K562 (cell line): ENCODE measurements around the gene GPN1. TPM values are rescaled to one million over a fixed set of nuclear protein-coding genes. Genes with fewer than 3 reads are reported as not detected.
A peak's percentile ranks its signal among the peaks of the same experiment; 100 is the strongest.

Experiments used
- ATAC-seq: fragments of 200-7000 bp; cut with Tn5 transposase; 3 replicates; pipeline ENCODE4 v1.9.1; 2020; ENCODE audit warnings: moderate library complexity
- BruUV-seq: library from RNA; stranded (reverse); fragments of 400-500 nt; replicated peaks from 2 replicates; lab custom pipeline; 2021; lab: Mats Ljungman, UMichigan
- CTCF ChIA-PET: fragments of 300-600 bp; formaldehyde crosslinking; extraction: SDS; loops from one replicate; lab custom pipeline; 2021; ENCODE audit warnings: low intra/inter-chr PET ratio; lab: Yijun Ruan, JAX
- POLR2A ChIA-PET: fragments of 300-600, 350-650 bp; sonication (Branson Sonifier 250); formaldehyde crosslinking; extraction: SDS; loops from one replicate; lab custom pipeline; 2021; ENCODE audit warnings: antibody characterized with exemption, inconsistent platforms; lab: Yijun Ruan, JAX
- DNase-seq, 4 experiments: peaks; one replicate each; pipeline versions ENCODE4 v3.0.0 to v3.0.0-alpha.2; 2011 to 2018; ENCODE audit warnings: low spot score in 3 of 4, mixed read lengths in 3 of 4; ENCODE audit errors: extremely low read depth in 1 of 4
- FAIRE-seq: peaks from 2 replicates; lab custom pipeline; 2011; peaks lifted over from hg19 to GRCh38; lab: Jason Lieb, UNC
- H2AFZ ChIP-seq: 2 replicates; pipeline ENCODE4 v1.6.0; 2011; ENCODE audit warnings: low read depth, low read length, control low read depth, inconsistent platforms
- H3K27ac ChIP-seq: fragments of 200-600 bp; 3 replicates; pipeline ENCODE4 v1.8.0; 2011; ENCODE audit warnings: low read depth, mild to moderate bottlenecking, control low read depth, inconsistent platforms, low read length, moderate library complexity, mixed read lengths; ENCODE audit errors: extremely low read depth
- H3K27me3 ChIP-seq, 2 experiments: fragments of 300-600 bp in 1 of 2; 2 replicates in 1 of 2; 3 replicates in 1 of 2; pipeline versions ENCODE4 v1.6.0 to v1.8.0; 2011; ENCODE audit warnings: inconsistent platforms in 2 of 2, low read length in 2 of 2, mild to moderate bottlenecking in 1 of 2, mixed read lengths in 1 of 2, moderate library complexity in 1 of 2; ENCODE audit not compliant: control insufficient read depth in 2 of 2, insufficient read depth in 2 of 2
- H3K36me3 ChIP-seq: fragments of 300-600 bp; 3 replicates; pipeline ENCODE4 v1.8.0; 2011; ENCODE audit warnings: mild to moderate bottlenecking, low read length, inconsistent platforms; ENCODE audit not compliant: control insufficient read depth, insufficient read depth
- H3K4me1 ChIP-seq, 2 experiments: fragments of 200-600 bp in 1 of 2; replicated peaks in 1 of 2; 2 replicates in 1 of 2; 3 replicates in 1 of 2; pipeline versions ENCODE4 v1.5.1 to v1.8.0; 2011; ENCODE audit warnings: inconsistent platforms in 2 of 2, low read length in 2 of 2, mild to moderate bottlenecking in 1 of 2, mixed read lengths in 1 of 2, moderate library complexity in 1 of 2; ENCODE audit not compliant: control insufficient read depth in 2 of 2, insufficient read depth in 2 of 2
- H3K4me2 ChIP-seq: 2 replicates; pipeline ENCODE4 v1.6.1; 2011; ENCODE audit warnings: low read length, control low read depth, inconsistent platforms, mixed read lengths; ENCODE audit not compliant: insufficient read depth
- H3K4me3 ChIP-seq: fragments of 200-600 bp; sonication (generic), shearing (Covaris generic); 2 replicates; pipeline ENCODE4 v1.5.1; 2016; ENCODE audit warnings: control low read depth, inconsistent platforms
- H3K79me2 ChIP-seq: fragments of 200-600 bp; 3 replicates; pipeline ENCODE4 v1.8.0; 2011; ENCODE audit warnings: low read length, inconsistent platforms; ENCODE audit not compliant: control insufficient read depth, insufficient read depth
- H3K9ac ChIP-seq, 2 experiments: 2 replicates each; pipeline versions ENCODE4 v1.6.0 to v1.6.1; 2011; ENCODE audit warnings: low read depth in 2 of 2, low read length in 2 of 2, control low read depth in 1 of 2, inconsistent platforms in 1 of 2, mild to moderate bottlenecking in 1 of 2, mixed read lengths in 1 of 2; ENCODE audit not compliant: insufficient read depth in 1 of 2
- H3K9me1 ChIP-seq: one replicate; pipeline ENCODE4 v1.6.0; 2011; ENCODE audit warnings: inconsistent platforms, mild to moderate bottlenecking, low read length, moderate library complexity; ENCODE audit not compliant: control insufficient read depth, insufficient read depth
- H3K9me3 ChIP-seq: replicated peaks from 2 replicates; pipeline ENCODE4 v1.5.1; 2011; ENCODE audit warnings: low read depth, low read length, inconsistent platforms; ENCODE audit not compliant: control insufficient read depth, insufficient read depth
- H4K20me1 ChIP-seq: replicated peaks from 2 replicates; pipeline ENCODE4 v1.6.1; 2011; ENCODE audit warnings: low read length, inconsistent platforms, mixed read lengths; ENCODE audit not compliant: control insufficient read depth, insufficient read depth
- BHLHE40 ChIP-seq: IDR thresholded peaks from 2 replicates; pipeline ENCODE4 v1.6.1; 2011; ENCODE audit warnings: low read length, improper control_type of control experiment
- CBFA2T2 ChIP-seq: fragments of 450-650 bp; conservative IDR thresholded peaks from 2 replicates; pipeline ENCODE4 v1.6.1; 2017; ENCODE audit warnings: mild to moderate bottlenecking
- CBFA2T3 ChIP-seq: fragments of 450-650 bp; IDR thresholded peaks from 2 replicates; pipeline ENCODE4 v1.6.1; 2017
- CHD4 ChIP-seq: fragments of 200-600 bp; sonication (generic); IDR thresholded peaks from 3 replicates; pipeline ENCODE4 v1.6.1; 2012; ENCODE audit warnings: low read depth, mild to moderate bottlenecking, mixed read lengths, low read length, inconsistent platforms; ENCODE audit not compliant: insufficient read depth, insufficient replicate concordance, poor library complexity, severe bottlenecking
- CXXC5 ChIP-seq: fragments of 250-450 bp; sonication (Bioruptor Pico); IDR thresholded peaks from 2 replicates; pipeline ENCODE4 v1.8.0; 2022; ENCODE audit warnings: inconsistent platforms, mild to moderate bottlenecking, moderate library complexity
- EWSR1 ChIP-seq: fragments of 450-650 bp; IDR thresholded peaks from 2 replicates; pipeline ENCODE4 v1.6.1; 2018; ENCODE audit warnings: borderline replicate concordance, mild to moderate bottlenecking, low read depth, moderate library complexity; ENCODE audit not compliant: partially characterized antibody
- FOXJ3 ChIP-seq: sonication (generic); formaldehyde crosslinking; IDR thresholded peaks from 2 replicates; pipeline ENCODE4 v1.4.0; 2020; ENCODE audit warnings: mild to moderate bottlenecking, missing genetic modification reagents
- FOXM1 ChIP-seq, 2 experiments: fragments of 450-650 bp in 1 of 2; sonication (generic) in 1 of 2; formaldehyde crosslinking in 1 of 2; IDR thresholded peaks; 2 replicates each; pipeline versions ENCODE4 v1.6.1 to v1.9.0; 2017 to 2022; ENCODE audit warnings: low read depth in 2 of 2, mild to moderate bottlenecking in 2 of 2, missing genetic modification reagents in 1 of 2, moderate library complexity in 1 of 2
- GTF3C2 ChIP-seq: IDR thresholded peaks from 3 replicates; pipeline ENCODE4 v1.6.1; 2011; ENCODE audit warnings: borderline replicate concordance, mild to moderate bottlenecking, moderate library complexity; ENCODE audit not compliant: insufficient read length; ENCODE audit errors: extremely low read depth
- KAT7 ChIP-seq: sonication (generic); formaldehyde crosslinking; IDR thresholded peaks from 2 replicates; pipeline ENCODE4 v1.8.0; 2022; ENCODE audit warnings: missing genetic modification reagents, mild to moderate bottlenecking, borderline replicate concordance
- MYNN ChIP-seq, 2 experiments: sonication (generic); formaldehyde crosslinking in 1 of 2; IDR thresholded peaks; 2 replicates each; pipeline versions ENCODE4 v1.5.0 to v1.6.1; 2016 to 2020; ENCODE audit warnings: antibody characterized with exemption in 1 of 2, missing genetic modification reagents in 1 of 2
- POLR3A ChIP-seq: IDR thresholded peaks from 2 replicates; pipeline ENCODE4 v1.6.1; 2011; ENCODE audit warnings: borderline replicate concordance, mild to moderate bottlenecking, moderate library complexity; ENCODE audit not compliant: insufficient read length, insufficient read depth; ENCODE audit errors: extremely low read depth
- RFX1 ChIP-seq: fragments of 450-650 bp; IDR thresholded peaks from 2 replicates; pipeline ENCODE4 v1.6.1; 2016; ENCODE audit warnings: mild to moderate bottlenecking, moderate library complexity
- SAFB2 ChIP-seq: fragments of 200-400 bp; formaldehyde crosslinking; IDR thresholded peaks from 2 replicates; pipeline ENCODE4 v1.6.1; 2018; ENCODE audit warnings: borderline replicate concordance, low read length, low read depth, moderate library complexity; ENCODE audit not compliant: severe bottlenecking
- STAG1 ChIP-seq: sonication (generic); formaldehyde crosslinking; IDR thresholded peaks from 2 replicates; pipeline ENCODE4 v1.5.0; 2020; ENCODE audit warnings: missing genetic modification reagents, borderline replicate concordance
- ZNF146 ChIP-seq: IDR thresholded peaks from one replicate; pipeline ENCODE4 v1.6.1; 2018; ENCODE audit warnings: missing compliant biosample characterization; ENCODE audit not compliant: unreplicated experiment
- ZNF280A ChIP-seq: fragments of 450-650 bp; IDR thresholded peaks from 2 replicates; pipeline ENCODE4 v1.6.1; 2018; ENCODE audit warnings: mild to moderate bottlenecking, low read depth; ENCODE audit not compliant: partially characterized antibody
- WGBS: fragments of 100-300 bp; shearing (Covaris generic); methylation state at CpG from one replicate; pipeline ENCODE4 v1.1.6; 2016; ENCODE audit warnings: low coverage, mixed read lengths; ENCODE audit not compliant: insufficient coverage; ENCODE audit errors: missing lambda C conversion rate; 5-methylcytosine and 5-hydroxymethylcytosine counted together
- in situ Hi-C: fragments of 300-500 bp; cut with MboI; formaldehyde crosslinking; loops from 4 replicates; pipeline ENCODE4 v1.15.0; 2018; ENCODE audit warnings: inconsistent platforms, mixed read lengths
- intact Hi-C: fragments of 100-400 bp; cut with micrococcal nuclease; formaldehyde crosslinking; loops from 2 replicates; pipeline ENCODE4 v1.14.2; 2022
- polyA plus RNA-seq, 8 experiments: library from polyadenylated mRNA; depleted of rRNA in 4 of 8; stranded (reverse) in 5 of 8; unstranded in 3 of 8; fragments of >200 nt; fragmentation: Nextera tagmentation in 2 of 8; fragmentation: Illumina TruSeq in 1 of 8; extraction: Ambion mirVana in 2 of 8; extraction: Trizol in 1 of 8; gene quantifications; 2 replicates each; pipeline versions ENCODE4 v1.2.1 to v1.2.3, GENCODE V29; 2011 to 2014; ENCODE audit warnings: inconsistent platforms in 1 of 8, missing spikeins in 1 of 8
- total RNA-seq, 7 experiments: library from RNA; depleted of rRNA in 6 of 7; stranded (reverse); fragments of >200 nt in 6 of 7; fragmentation: Illumina TruSeq in 2 of 7; extraction: Trizol in 2 of 7; gene quantifications; 2 replicates each; pipeline versions ENCODE4 v1.2.1 to v1.2.3, GENCODE V29; 2011 to 2021; ENCODE audit warnings: low replicate concordance in 1 of 7

GPN1 gene
- total and polyA plus RNA-seq, 9 of the 15 experiments (the other 6 are each of a cell fraction or from before 2014, with no cell fraction given), result 23.4 to 171 (median 48.2) TPM

- Histone ChIP-seq H3K9me1 (no peaks in the 10 kb centered on the region), H3K4me3 (no peak overlapping the region), H2AFZ (no peak overlapping the region), H3K27ac (no peak overlapping the region), H4K20me1 (no peaks in the 10 kb centered on the region), H3K79me2 (no peaks in the 10 kb centered on the region), H3K36me3 (peaks cover 81% of the 10 kb centered on the region), H3K27me3 (no peaks in the 10 kb centered on the region), H3K4me2 (no peak overlapping the region), H3K9ac (no peak overlapping the region), H3K4me1 (peaks cover 0 to 6% of the 10 kb centered on the region in 2 experiments; a peak in 3 of 5 replicates), H3K9me3 (no peaks in the 10 kb centered on the region)
- ChIA-PET CTCF (no interaction called here), POLR2A (interaction anchor here (0.8 to 2.3 kb wide), 9 partner anchors 9 to 238 kb away, joined by 3 to 8 read pairs (median 3); partner anchors contain the start of genes CCDC121, GPN1, PPM1G and SLC4A1AP)
- 15% methylated on average over 4 of the region's 4 CpGs for WGBS
- no TSS peak for BruUV-seq
- in situ Hi-C loops, result no loop called here
- intact Hi-C loops, result no loop called here
- DNase-seq (peak in 2 of 4 experiments; percentile 24 to 36), FAIRE-seq (peak; percentile 11), ATAC-seq (peak; percentile 39)
- TF ChIP-seq POLR3A, result no peak
- no peak for TF ChIP-seq FOXJ3 (CRISPR knock-in tag)
- TF ChIP-seq SAFB2, result no peak
- TF ChIP-seq CXXC5 (CRISPR knock-in tag), result no peak
- TF ChIP-seq ZNF146 (CRISPR knock-in tag), result no peak
- TF ChIP-seq KAT7 (CRISPR knock-in tag), result no peak
- peak; percentile 15; the same call in 1 of the 2 replicates for TF ChIP-seq RFX1
- TF ChIP-seq STAG1 (CRISPR knock-in tag), result no peak
- TF ChIP-seq MYNN (IDR thresholded peaks at IDR 0.05), result no peak
- TF ChIP-seq MYNN (CRISPR knock-in tag; IDR thresholded peaks at IDR 0.05), result no peak
- no peak for TF ChIP-seq ZNF280A
- TF ChIP-seq FOXM1 (IDR thresholded peaks at IDR 0.05; ENCODE audit: low read depth), result no peak
- TF ChIP-seq FOXM1 (CRISPR knock-in tag; IDR thresholded peaks at IDR 0.05; ENCODE audit: low read depth), result no peak
- no peak for TF ChIP-seq CHD4
- TF ChIP-seq CBFA2T2, result peak; percentile 51
- TF ChIP-seq GTF3C2, result no peak
- no peak for TF ChIP-seq EWSR1
- TF ChIP-seq BHLHE40, result no peak
- TF ChIP-seq CBFA2T3, result peak; percentile 72
Measured at GRCh38 chr2:27647737-27648136, 18.9 kb downstream of the GPN1 start.
